Fibroblast of pulmonary artery (primary cell): Measurements from ENCODE around the gene POLR2F.
"Not testable (repeated sequence)": the region's sequence is repeated elsewhere in the genome, so short reads cannot be mapped to it uniquely, and the experiment has no call there.

Experiments
- DNase-seq: peaks from one replicate; pipeline ENCODE4 v3.0.0-alpha.2; 2010; ENCODE audit warnings: low read depth
- H3K4me3 ChIP-seq: replicated peaks from 2 replicates; pipeline ENCODE4 v1.5.1; 2011; ENCODE audit warnings: low read depth, mild to moderate bottlenecking, control low read depth, low read length, moderate library complexity
- TF ChIP-seq, protein P1 (sequence below): IDR thresholded peaks from 2 replicates; pipeline ENCODE4 v1.5.1; 2011; ENCODE audit warnings: mild to moderate bottlenecking, control low read depth, low read length, inconsistent platforms; ENCODE audit errors: missing control alignments

POLR2F gene

DNA sequence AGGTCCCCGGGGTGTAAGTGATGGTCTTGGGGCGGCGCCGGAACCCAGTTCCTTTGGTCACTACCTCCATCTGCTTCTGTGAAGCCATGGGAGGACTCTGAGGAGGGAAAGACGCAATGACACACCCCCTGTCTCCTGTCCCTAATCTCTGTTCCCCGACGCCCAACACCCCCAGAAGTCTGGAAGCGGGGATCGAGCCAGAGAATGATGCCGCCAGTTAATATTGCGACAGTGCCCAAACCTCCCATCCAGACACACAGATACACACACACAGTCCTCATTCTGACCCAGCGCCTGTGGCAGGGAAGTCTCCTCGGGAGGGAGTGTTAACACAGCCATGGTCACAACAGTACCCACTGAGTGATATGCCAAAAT lies 450 bp upstream of the POLR2F start:
- TF ChIP-seq, protein P1, sequence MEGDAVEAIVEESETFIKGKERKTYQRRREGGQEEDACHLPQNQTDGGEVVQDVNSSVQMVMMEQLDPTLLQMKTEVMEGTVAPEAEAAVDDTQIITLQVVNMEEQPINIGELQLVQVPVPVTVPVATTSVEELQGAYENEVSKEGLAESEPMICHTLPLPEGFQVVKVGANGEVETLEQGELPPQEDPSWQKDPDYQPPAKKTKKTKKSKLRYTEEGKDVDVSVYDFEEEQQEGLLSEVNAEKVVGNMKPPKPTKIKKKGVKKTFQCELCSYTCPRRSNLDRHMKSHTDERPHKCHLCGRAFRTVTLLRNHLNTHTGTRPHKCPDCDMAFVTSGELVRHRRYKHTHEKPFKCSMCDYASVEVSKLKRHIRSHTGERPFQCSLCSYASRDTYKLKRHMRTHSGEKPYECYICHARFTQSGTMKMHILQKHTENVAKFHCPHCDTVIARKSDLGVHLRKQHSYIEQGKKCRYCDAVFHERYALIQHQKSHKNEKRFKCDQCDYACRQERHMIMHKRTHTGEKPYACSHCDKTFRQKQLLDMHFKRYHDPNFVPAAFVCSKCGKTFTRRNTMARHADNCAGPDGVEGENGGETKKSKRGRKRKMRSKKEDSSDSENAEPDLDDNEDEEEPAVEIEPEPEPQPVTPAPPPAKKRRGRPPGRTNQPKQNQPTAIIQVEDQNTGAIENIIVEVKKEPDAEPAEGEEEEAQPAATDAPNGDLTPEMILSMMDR: no peak
- DNase-seq: no peak
- peak overlapping the region; percentile 99 for H3K4me3 ChIP-seq

DNA sequence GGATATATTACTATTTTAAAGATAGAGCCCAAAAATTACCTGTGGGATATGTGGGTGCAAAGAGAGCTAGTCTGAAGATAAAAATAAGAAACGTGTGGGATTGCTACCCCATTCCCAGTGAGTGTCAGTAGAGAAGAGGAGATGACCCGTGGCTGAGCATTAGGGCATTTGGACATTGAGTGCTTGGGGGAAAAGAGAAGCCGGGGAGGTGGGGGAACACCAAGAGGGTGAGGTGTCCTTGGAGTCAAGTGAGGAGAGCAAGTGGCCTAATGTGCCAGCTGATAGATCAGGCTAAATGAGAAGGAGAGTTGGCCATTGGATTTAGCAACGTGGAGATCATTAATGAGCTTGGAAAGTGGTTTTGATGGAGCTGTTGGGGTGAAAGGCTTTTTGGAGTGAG lies 1.2 kb downstream of the POLR2F start:
- TF ChIP-seq, protein P1: no peak
- no peak for DNase-seq
- H3K4me3 ChIP-seq: peak overlapping the region; percentile 99

DNA sequence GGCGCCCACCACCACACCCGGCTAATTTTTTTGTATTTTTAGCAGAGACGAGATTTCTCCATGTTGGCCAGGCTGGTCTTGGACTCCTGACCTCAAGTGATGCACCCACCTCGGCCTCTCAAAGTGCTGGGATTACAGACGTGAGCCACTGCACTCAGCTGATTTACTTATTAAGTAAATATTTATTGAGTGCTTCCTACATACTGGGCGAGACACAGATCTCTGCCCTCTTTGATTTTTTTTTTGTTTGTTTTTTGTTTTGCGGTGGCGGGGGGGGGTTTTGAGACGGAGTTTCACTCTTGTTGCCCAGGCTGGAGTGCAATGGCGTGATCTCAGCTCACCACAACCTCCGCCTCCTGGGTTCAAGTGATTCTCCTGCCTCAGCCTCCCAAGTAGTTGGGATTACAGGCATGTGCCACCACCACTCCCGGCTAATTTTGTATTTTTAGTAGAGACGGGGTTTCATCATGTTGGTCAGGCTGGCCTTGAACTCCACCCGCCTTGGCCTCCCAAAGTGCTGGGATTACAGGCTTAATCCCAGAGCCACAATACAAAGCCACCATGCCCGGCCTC lies 2.4 kb downstream of the POLR2F start:
- H3K4me3 ChIP-seq, DNase-seq: not testable (repeated sequence)

DNA sequence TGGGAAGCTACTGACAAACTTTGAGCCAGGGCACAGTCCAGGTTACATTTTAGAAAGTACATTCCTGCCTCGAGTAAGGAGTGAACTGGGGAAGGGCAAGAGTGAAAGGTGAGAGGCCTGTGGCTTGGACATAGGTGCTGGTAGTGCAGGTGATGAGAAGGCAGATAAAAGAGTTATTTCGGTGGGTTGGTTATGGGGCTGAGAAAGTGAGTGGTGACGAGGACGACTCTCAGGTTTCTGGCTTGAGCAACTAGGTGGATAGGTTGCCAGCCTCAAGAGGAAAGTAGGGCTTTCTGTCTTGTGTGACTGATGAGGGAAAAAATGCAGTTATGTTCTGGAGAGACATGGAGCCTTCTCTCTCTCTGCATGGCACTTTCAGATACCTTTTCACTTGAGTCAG lies 3.7 kb downstream of the POLR2F start:
- DNase-seq: no peak
- no peak overlapping the region for H3K4me3 ChIP-seq
- TF ChIP-seq, protein P1: no peak

DNA sequence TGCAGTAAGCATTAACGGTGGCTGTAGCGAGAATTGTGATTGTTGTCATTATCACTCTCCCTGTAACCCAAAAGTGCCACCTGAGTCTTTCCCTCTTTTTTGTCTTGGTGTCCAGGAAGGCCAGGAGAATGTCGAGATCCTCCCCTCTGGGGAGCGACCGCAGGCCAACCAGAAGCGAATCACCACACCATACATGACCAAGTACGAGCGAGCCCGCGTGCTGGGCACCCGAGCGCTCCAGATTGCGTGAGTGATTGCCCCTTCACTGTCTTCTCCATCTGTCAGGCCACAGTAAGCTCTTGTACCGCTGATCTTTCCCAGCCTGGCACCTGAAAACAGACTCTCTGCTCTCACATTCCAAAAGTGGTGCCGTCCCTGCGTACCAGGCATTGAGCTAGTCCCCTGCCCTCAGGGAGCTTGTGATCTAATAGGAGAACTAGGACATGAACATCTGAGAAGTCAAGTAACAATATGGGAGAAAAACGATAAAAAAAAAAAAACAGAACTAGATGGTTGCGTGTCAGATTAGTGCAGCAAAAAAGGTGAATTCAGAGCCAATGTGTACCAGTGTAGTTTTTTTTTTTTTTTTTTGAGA lies 5.8 kb downstream of the POLR2F start:
- TF ChIP-seq, protein P1: no peak
- DNase-seq: no peak
- no peak overlapping the region for H3K4me3 ChIP-seq

DNA sequence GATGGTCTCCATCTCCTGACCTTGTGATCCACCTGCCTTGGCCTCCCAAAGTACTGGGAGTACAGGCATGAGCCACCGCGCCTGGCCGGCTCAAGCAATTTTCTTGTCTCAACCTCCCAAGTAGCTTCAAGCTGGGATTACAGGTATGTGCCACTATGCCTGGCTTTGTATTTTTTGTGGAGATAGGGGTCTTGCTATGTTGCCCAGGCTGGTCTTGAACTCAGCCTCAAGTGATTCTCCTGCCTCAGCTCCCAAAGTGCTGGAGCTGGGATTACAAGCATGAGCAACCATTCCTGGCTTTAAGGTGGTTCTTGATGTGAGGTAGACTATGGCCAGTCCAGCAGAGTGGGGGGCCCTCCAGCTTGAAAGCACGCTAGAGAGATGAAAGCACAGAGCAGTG lies 7.6 kb downstream of the POLR2F start:
- H3K4me3 ChIP-seq: no peak overlapping the region
- TF ChIP-seq, protein P1: no peak
- DNase-seq: no peak

DNA sequence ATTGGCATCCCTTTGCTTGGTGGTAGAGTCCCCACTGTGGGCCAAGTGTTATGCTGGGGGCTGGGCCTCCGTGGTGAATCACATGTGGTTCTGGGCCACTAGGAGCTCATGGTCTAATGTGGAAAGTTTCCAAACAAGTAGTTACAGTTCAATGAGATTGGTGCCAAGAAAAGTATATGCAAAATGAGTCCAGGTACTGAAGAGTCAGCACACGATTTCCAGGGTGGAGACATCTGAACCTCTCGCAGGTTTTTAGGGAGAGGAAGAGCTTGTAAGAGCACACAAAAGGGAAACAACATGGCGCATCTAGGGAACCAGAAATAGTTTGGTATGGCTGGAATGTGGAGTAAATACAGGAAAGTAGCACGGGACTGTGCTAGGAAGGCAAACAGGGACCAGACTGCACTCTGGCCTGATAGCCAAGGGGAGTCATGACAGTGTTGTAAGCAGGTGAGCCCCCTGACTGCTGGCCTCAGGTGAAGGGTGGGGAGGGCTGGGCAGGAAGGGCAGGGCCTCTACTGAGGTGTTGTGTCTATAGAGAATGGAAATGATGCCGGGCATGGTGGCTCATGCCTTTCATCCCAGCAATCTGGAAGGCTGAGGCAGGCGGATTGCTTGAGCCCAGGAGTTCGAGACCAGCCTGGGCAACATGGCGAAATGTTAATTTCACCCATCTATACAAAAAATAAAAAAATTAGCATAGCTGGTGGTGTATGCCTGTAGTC lies 12.6 kb downstream of the POLR2F start:
- TF ChIP-seq, protein P1: no peak
- DNase-seq: peak; percentile 23
- H3K4me3 ChIP-seq: no peak overlapping the region
